Spleen (tissue), 7 donors: ENCODE data around the gene MRPS33.

ENCODE experiments used
- POLR2AphosphoS5 ChIP-seq, 3 donors: sonication (generic); formaldehyde crosslinking; IDR thresholded peaks; one replicate each; pipeline ENCODE4 v1.5.1; 2017; ENCODE audit warnings: antibody characterized with exemption in 3 of 3
- TF ChIP-seq, protein P1 (sequence below), 11 experiments: fragments of 200-600 bp in 7 of 11; fragments of 450-650 bp in 4 of 11; sonication (generic) in 4 of 11; IDR thresholded peaks in 8 of 11; conservative IDR thresholded peaks in 3 of 11; 1 replicate in 7 of 11; 2 replicates in 4 of 11; pipeline versions ENCODE4 v1.4.0 to v1.8.0; 2016 to 2021; ENCODE audit warnings: antibody characterized with exemption in 11 of 11, inconsistent platforms in 4 of 11, mild to moderate bottlenecking in 1 of 11
- donor health status: DM: no; HTN: no; CAD: no; lungs with moderate emphysema.
- donor health status: DM: no; HTN: no; CAD: no.
- donor health status: DM: no; HTN: no; CAD: no.

- TF ChIP-seq, protein P1, sequence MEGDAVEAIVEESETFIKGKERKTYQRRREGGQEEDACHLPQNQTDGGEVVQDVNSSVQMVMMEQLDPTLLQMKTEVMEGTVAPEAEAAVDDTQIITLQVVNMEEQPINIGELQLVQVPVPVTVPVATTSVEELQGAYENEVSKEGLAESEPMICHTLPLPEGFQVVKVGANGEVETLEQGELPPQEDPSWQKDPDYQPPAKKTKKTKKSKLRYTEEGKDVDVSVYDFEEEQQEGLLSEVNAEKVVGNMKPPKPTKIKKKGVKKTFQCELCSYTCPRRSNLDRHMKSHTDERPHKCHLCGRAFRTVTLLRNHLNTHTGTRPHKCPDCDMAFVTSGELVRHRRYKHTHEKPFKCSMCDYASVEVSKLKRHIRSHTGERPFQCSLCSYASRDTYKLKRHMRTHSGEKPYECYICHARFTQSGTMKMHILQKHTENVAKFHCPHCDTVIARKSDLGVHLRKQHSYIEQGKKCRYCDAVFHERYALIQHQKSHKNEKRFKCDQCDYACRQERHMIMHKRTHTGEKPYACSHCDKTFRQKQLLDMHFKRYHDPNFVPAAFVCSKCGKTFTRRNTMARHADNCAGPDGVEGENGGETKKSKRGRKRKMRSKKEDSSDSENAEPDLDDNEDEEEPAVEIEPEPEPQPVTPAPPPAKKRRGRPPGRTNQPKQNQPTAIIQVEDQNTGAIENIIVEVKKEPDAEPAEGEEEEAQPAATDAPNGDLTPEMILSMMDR (IDR thresholded peaks at IDR 0.05 in 8 of 11, conservative IDR thresholded peaks at IDR 0.05 in 3 of 11) = no peak
- no peak for TF ChIP-seq POLR2AphosphoS5 (IDR thresholded peaks at IDR 0.05)
Measured at GRCh38 chr7:141027043-141027442, 12.3 kb upstream of the MRPS33 start.
